SK-MEL-5 (cell line): Measurements from ENCODE around the gene PTPRF. TPM values are rescaled to one million over a fixed set of nuclear protein-coding genes. Genes with fewer than 3 reads are reported as not detected.

Experiments used
- DNase-seq: peaks from one replicate; pipeline ENCODE4 v3.0.0-alpha.2; 2016; ENCODE audit warnings: low read depth, low spot score
- in situ Hi-C: cut with HindIII; loops from 2 replicates; pipeline ENCODE4 v1.10.0; 2016; ENCODE audit warnings: low sequenced_read_pairs, high pct_unique_total_duplicates, low pct_unique_long_range_greater_than_20kb
- total RNA-seq: library from RNA; depleted of rRNA; stranded (reverse); fragments of >200 nt; shearing (Covaris generic); gene quantifications from 2 replicates; pipeline ENCODE4 v1.2.3, GENCODE V29; 2014

Gene PTPRF
- total RNA-seq, 1 experiment from 2014 or later: 6.3 TPM

- DNase-seq: no peak
- in situ Hi-C loops: no loop called here
These were observed 75.9 kb downstream of the PTPRF start for GRCh38 chr1:43606624-43607023.

- in situ Hi-C loops: no loop called here
- DNase-seq: no peak
These were observed 78.1 kb downstream of the PTPRF start for GRCh38 chr1:43608827-43609226.

- no peak for DNase-seq
- in situ Hi-C loops: no loop called here
These were observed 79.7 kb downstream of the PTPRF start for GRCh38 chr1:43610339-43610738.

- in situ Hi-C loops: no loop called here
- no peak for DNase-seq
These were observed 81.3 kb downstream of the PTPRF start for GRCh38 chr1:43611950-43612349.

GRCh38 chr1:43612406-43612805, 81.7 kb downstream of the PTPRF start:
- in situ Hi-C loops: no loop called here
- no peak for DNase-seq

GRCh38 chr1:43613075-43613942, 82.6 kb downstream of the PTPRF start:
- no peak for DNase-seq
- in situ Hi-C loops: no loop called here

- in situ Hi-C loops: no loop called here
- no peak for DNase-seq
These were observed 83.5 kb downstream of the PTPRF start for GRCh38 chr1:43614211-43614610.

GRCh38 chr1:43614891-43615290, 84.2 kb downstream of the PTPRF start:
- in situ Hi-C loops: no loop called here
- no peak for DNase-seq

GRCh38 chr1:43616383-43616782, 85.7 kb downstream of the PTPRF start:
- in situ Hi-C loops: no loop called here
- DNase-seq: no peak

GRCh38 chr1:43617011-43617410, 86.3 kb downstream of the PTPRF start:
- in situ Hi-C loops: no loop called here
- DNase-seq: no peak

GRCh38 chr1:43617668-43618067, 87.0 kb downstream of the PTPRF start:
- no peak for DNase-seq
- in situ Hi-C loops: no loop called here

- no peak for DNase-seq
- in situ Hi-C loops: no loop called here
These were observed 88.0 kb downstream of the PTPRF start for GRCh38 chr1:43618521-43619313.

GRCh38 chr1:43619314-43619790, 88.7 kb downstream of the PTPRF start:
- in situ Hi-C loops: no loop called here
- no peak for DNase-seq

GRCh38 chr1:43619996-43620920, 89.6 kb downstream of the PTPRF start:
- no peak for DNase-seq
- in situ Hi-C loops: no loop called here

GRCh38 chr1:43620956-43621355, 90.3 kb downstream of the PTPRF start:
- in situ Hi-C loops: no loop called here

GRCh38 chr1:43621386-43621785, 90.7 kb downstream of the PTPRF start:
- DNase-seq: no peak
- in situ Hi-C loops: no loop called here

More at GRCh38 chr1:43620956-43621355, 90.3 kb downstream of the PTPRF start:
- DNase-seq: no peak

GRCh38 chr1:43621861-43622260, 91.2 kb downstream of the PTPRF start:
- in situ Hi-C loops: no loop called here
- DNase-seq: no peak

- no peak for DNase-seq
- in situ Hi-C loops: no loop called here
These were observed 91.8 kb downstream of the PTPRF start for GRCh38 chr1:43622471-43622870.
